Adrenal gland (tissue), 19 donors: ENCODE results near the gene ARHGEF39. TPM values are rescaled to one million over a fixed set of nuclear protein-coding genes. Genes with fewer than 3 reads are reported as not detected.

Experiments used
- DNase-seq, 7 donors: peaks; one replicate each; pipeline ENCODE4 v3.0.0-alpha.2; 2019 to 2020
- H3K27ac ChIP-seq, 5 donors: fragments of 200-600 bp; sonication (generic) in 4 of 5; 1 replicate in 3 of 5; 2 replicates in 2 of 5; pipeline versions ENCODE4 v1.5.1 to v1.8.0; 2016 to 2020; ENCODE audit warnings: mild to moderate bottlenecking in 1 of 5
- H3K27me3 ChIP-seq: fragments of 200-600 bp; 2 replicates; pipeline ENCODE4 v1.8.0; 2021
- H3K36me3 ChIP-seq, 2 donors: fragments of 200-600 bp; replicated peaks in 1 of 2; 1 replicate in 1 of 2; 2 replicates in 1 of 2; pipeline versions ENCODE4 v1.5.1 to v1.8.0; 2018 to 2022
- H3K4me1 ChIP-seq, 2 donors: fragments of 200-600 bp; replicated peaks in 1 of 2; 1 replicate in 1 of 2; 2 replicates in 1 of 2; pipeline versions ENCODE4 v1.5.1 to v1.8.0; 2018 to 2021
- H3K4me3 ChIP-seq, 4 donors: fragments of 200-600 bp; sonication (generic) in 3 of 4; one replicate each; pipeline ENCODE4 v1.5.1; 2016 to 2018
- H3K9me3 ChIP-seq, 3 donors: fragments of 200-600 bp; sonication (generic) in 1 of 3; replicated peaks in 1 of 3; 1 replicate in 2 of 3; 2 replicates in 1 of 3; pipeline versions ENCODE4 v1.5.1 to v1.8.0; 2016 to 2021
- CTCF ChIP-seq, 6 experiments: fragments of 450-650 bp in 4 of 6; fragments of 200-600 bp in 2 of 6; sonication (generic) in 1 of 6; IDR thresholded peaks; 1 replicate in 5 of 6; 2 replicates in 1 of 6; pipeline versions ENCODE4 v1.5.1 to v1.8.0; 2016 to 2021; ENCODE audit warnings: antibody characterized with exemption in 6 of 6, mild to moderate bottlenecking in 2 of 6, moderate library complexity in 1 of 6
- POLR2A ChIP-seq, 2 donors: fragments of 450-650 bp; IDR thresholded peaks; one replicate each; pipeline ENCODE4 v1.6.1; 2017; ENCODE audit warnings: antibody characterized with exemption in 2 of 2, mild to moderate bottlenecking in 2 of 2, moderate library complexity in 1 of 2
- WGBS, 4 donors: extraction: QIAGEN DNeasy Blood & Tissue Kit in 2 of 4; methylation state at CpG; one replicate each; pipeline versions ENCODE4 v1.1.5 to v1.1.7; 2013 to 2017; 5-methylcytosine and 5-hydroxymethylcytosine counted together
- intact Hi-C, 2 donors: fragments of 100-400 bp; cut with DNase I; formaldehyde crosslinking; loops; one replicate each; pipeline versions ENCODE4 v1.14.1 to v1.15.0; 2022 to 2023
- long read RNA-seq, 10 donors: library from polyadenylated mRNA in 3 of 10; unstranded in 2 of 10; stranded (forward) in 1 of 10; transcript quantifications; one replicate each; pipeline ENCODE4 v2.0.0 and lab custom pipeline, GENCODE V29; 2021 to 2026
- polyA plus RNA-seq, 3 donors: library from polyadenylated mRNA; stranded (reverse); fragments of 200-250 nt in 2 of 3; fragments of 350-450 nt in 1 of 3; fragmentation: Illumina TruSeq in 1 of 3; extraction: RNeasy Lipid Tissue Mini Kit (QIAGEN cat#74804) in 1 of 3; gene quantifications; one replicate each; pipeline ENCODE4 v1.2.3, GENCODE V29; 2013 to 2014
- total RNA-seq, 9 donors: library from RNA; depleted of rRNA in 4 of 9; stranded (reverse); fragments of >200 nt in 4 of 9; fragments of 120-200 nt in 1 of 9; fragmentation: NEBNext Ultra II Directional in 1 of 9; extraction: Animal tissue kit (Norgen Biotek cat#: 25700) in 1 of 9; gene quantifications; one replicate each; pipeline versions ENCODE4 v1.1.0 to v1.2.4, GENCODE V29; 2013 to 2023
- donor health status: healthy with polysubstance abuse.
- donor health status: Bipolar disorder and iron deficiency.
- donor health status: DM: yes; HTN: yes; CAD: no.
- donor health status: DM: no; HTN: no; CAD: no.
- donor health status: DM: no; HTN: no; CAD: no.
- donor health status: DM: yes; HTN: yes; CAD: no.

The ARHGEF39 gene
- total RNA-seq (10 to 100 TPM in 1 of 9 donors, 1 to 10 TPM in 3, under 1 TPM in 5; 0.42 to 18.4 (median 0.96) TPM), polyA plus RNA-seq (1 to 10 TPM; 1.2 to 4.0 (median 1.5) TPM)
- long read RNA-seq, donor 1 = 0 reads
- long read RNA-seq, donor 2, partial matches to known transcripts = 51 of 68 reads
- long read RNA-seq, donor 2, other reads (novel, unspliced or antisense) = 17 of 68 reads
- long read RNA-seq, donor 3, partial matches to known transcripts = 81 of 122 reads
- long read RNA-seq, donor 3, other reads (novel, unspliced or antisense) = 40 of 122 reads
- long read RNA-seq, donor 4 = 0 reads
- long read RNA-seq, donor 5, partial matches to known transcripts = 0 of 2 reads
- long read RNA-seq, donor 5, other reads (novel, unspliced or antisense) = 2 of 2 reads
- long read RNA-seq, donor 6 = 0 reads
- long read RNA-seq, donor 7, partial matches to known transcripts = 0 of 1 reads
- long read RNA-seq, donor 7, other reads (novel, unspliced or antisense) = 0 of 1 reads
- long read RNA-seq, donor 8, partial matches to known transcripts = 142 of 225 reads
- long read RNA-seq, donor 8, other reads (novel, unspliced or antisense) = 80 of 225 reads
- long read RNA-seq, donor 9 = 0 reads
- long read RNA-seq, donor 10 = 0 reads

GRCh38 chr9:35664531-35665470 lies at the start of gene ARHGEF39:
TSS of gene ARHGEF39 (minus strand) at chr9:35665195. CDS start at chr9:35665169, 26 bp downstream.
- WGBS, 4 donors = 5 to 26% (median 10%) methylated on average over 18 to 58 of the region's 58 CpGs
- H3K4me1 ChIP-seq = peaks cover 12 to 30% of the 10 kb centered on the region in 2 donors
- no peaks in the 10 kb centered on the region for H3K9me3 ChIP-seq
- intact Hi-C loops = loop anchor here in 1 of 2 donors (5.0 kb wide), 2 partner anchors 32 to 68 kb away; partner anchors contain the start of genes CREB3 and TLN1
- H3K4me3 ChIP-seq = peak within 1 kb of the TSS in 2 of 4 donors; percentile 47 to 64
- no peaks in the 10 kb centered on the region for H3K27me3 ChIP-seq
- DNase-seq = peak; percentile 79 to 91 (median 84)
- H3K36me3 ChIP-seq = peaks cover 0 to 3% of the 10 kb centered on the region in 2 donors
- H3K27ac ChIP-seq = peak within 1 kb of the TSS in 3 of 5 donors; percentile 20 to 46 (median 44)
- TF ChIP-seq CTCF (IDR thresholded peaks at IDR 0.05) (peak in 2 of 6 experiments; percentile 4 to 19), POLR2A (IDR thresholded peaks at IDR 0.05) (peak; percentile 35 to 36)

- Histone ChIP-seq H3K36me3 (peaks cover 0 to 95% of the 10 kb centered on the region in 2 donors), H3K9me3 (no peaks in the 10 kb centered on the region), H3K27ac (no peak overlapping the region), H3K4me3 (no peak overlapping the region), H3K4me1 (no peaks in the 10 kb centered on the region), H3K27me3 (no peaks in the 10 kb centered on the region)
- intact Hi-C loops = no loop called here
- TF ChIP-seq POLR2A (IDR thresholded peaks at IDR 0.05) = no peak
- no peak for TF ChIP-seq CTCF (IDR thresholded peaks at IDR 0.05)
- 89 to 97% (median 91%) methylated on average over 6 of the region's 6 CpGs for WGBS, 4 donors
- DNase-seq = no peak
Observed at GRCh38 chr9:35714123-35714522, 49.1 kb upstream of the ARHGEF39 start.

GRCh38 chr9:35713578-35713977 lies 48.6 kb upstream of the ARHGEF39 start:
- H3K4me3 ChIP-seq = no peak overlapping the region
- intact Hi-C loops = no loop called here
- H3K27ac ChIP-seq = no peak overlapping the region
- no peaks in the 10 kb centered on the region for H3K9me3 ChIP-seq
- no peaks in the 10 kb centered on the region for H3K4me1 ChIP-seq
- DNase-seq = no peak
- no peaks in the 10 kb centered on the region for H3K27me3 ChIP-seq
- 89 to 94% (median 91%) methylated on average over 3 of the region's 3 CpGs for WGBS, 4 donors
- TF ChIP-seq CTCF (IDR thresholded peaks at IDR 0.05) (no peak), POLR2A (IDR thresholded peaks at IDR 0.05) (no peak)
- peaks cover 0 to 95% of the 10 kb centered on the region in 2 donors for H3K36me3 ChIP-seq
